Stimulated activated CD4-positive, alpha-beta T cell treated with anti-CD3 and anti-CD28 coated beads, Interleukin-4, amount 100 ng/mL, for 1 hour (primary cell): ENCODE data around the gene MMRN2.
A peak's percentile ranks its signal among the peaks of the same experiment; 100 is the strongest.
"Not testable (repeated sequence)": the region's sequence is repeated elsewhere in the genome, so short reads cannot be mapped to it uniquely, and the experiment has no call there.

Experiments used
- DNase-seq: peaks from one replicate; pipeline ENCODE4 v3.0.0-alpha.2; 2020

MMRN2 gene

DNA sequence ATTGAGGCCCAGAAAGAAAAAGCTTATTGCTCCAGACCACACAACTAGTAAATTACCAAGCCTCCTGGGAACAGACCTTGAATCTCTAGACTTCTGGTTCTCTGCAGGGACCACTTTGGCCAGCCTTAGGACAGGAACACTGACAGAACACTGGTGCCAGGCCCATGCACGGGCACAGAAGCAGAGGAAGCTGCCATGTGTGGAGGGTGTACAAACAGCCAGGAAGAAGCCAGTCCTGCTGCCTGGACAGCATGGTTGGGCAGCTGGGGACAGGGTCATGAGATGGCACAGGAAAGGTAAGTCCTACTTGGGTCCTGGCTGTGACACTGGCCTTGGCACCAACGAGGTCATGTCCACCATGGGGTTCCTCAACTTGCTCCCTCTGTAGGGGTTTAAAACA is 19.2 kb downstream of the MMRN2 start:
- DNase-seq, result no peak

DNA sequence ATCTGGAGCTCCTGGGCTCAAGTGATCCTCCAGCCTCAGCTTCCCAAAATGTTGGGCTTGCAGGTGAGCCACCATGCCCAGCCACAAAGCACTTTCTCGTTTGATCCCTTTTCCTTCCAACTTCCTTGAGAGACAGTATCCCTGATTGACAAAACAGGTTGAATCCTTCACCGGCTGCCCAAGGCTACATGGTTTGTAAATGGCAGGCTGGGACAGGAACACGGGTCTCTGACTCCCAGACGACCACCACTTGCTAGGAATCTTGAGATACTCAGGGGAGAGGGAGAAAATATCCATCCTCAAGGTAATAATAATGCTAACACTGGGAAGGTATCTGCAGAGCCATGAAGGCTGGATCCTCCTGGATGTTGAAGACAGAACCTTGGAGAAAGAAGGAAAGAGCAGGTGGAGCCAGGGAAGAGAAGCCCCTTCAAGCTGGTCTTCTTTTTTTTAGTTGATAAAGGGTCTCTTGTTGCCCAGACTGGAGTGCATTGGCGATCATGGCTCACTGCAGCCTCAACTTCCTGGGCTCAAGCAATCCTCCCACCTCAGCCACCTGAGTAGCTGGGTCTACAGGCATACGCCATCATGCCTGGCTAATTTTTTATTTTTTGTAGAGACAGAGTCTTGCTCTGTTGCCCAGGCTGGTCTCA is 19.8 kb downstream of the MMRN2 start:
- no peak for DNase-seq

DNA sequence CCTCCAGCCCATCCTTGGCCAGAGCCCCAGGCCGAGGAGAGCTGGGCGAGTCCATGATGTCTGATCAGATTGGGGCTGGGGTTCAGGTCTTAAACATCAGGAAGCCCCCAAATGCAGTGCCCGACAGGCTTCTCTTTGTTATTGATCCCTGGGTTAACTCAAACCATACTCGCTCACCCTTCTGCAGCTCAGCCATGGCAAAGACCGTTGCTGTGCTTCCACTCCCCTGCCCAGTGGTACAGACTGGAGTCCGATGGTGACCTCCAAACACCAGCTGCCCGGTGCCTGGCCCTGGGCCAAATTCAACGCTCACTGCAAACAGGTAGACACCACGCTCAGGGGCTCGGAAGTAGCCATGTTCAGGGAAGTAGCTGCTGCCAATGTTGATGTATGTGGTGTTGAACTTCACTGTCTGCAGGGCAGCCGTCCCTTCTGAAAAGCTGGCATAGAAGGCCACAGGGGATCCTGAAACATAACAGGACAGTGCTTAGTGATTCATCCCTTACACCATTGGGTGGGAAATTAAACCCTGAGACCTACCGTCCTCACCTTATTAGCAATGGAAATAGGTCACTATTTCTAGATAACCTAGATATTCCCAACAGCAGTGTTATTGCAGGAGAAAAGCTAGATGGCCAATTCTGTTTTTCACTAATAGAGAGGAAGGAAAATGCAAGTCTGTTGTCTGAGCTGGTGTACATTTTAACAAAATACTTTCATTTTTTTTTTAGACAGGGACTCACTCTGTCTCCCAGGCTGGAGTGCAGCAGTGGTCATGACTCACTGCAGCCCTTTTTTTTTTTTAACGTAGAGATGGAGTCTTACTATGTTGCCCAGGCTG is 20.5 kb downstream of the MMRN2 start:
- no peak for DNase-seq

DNA sequence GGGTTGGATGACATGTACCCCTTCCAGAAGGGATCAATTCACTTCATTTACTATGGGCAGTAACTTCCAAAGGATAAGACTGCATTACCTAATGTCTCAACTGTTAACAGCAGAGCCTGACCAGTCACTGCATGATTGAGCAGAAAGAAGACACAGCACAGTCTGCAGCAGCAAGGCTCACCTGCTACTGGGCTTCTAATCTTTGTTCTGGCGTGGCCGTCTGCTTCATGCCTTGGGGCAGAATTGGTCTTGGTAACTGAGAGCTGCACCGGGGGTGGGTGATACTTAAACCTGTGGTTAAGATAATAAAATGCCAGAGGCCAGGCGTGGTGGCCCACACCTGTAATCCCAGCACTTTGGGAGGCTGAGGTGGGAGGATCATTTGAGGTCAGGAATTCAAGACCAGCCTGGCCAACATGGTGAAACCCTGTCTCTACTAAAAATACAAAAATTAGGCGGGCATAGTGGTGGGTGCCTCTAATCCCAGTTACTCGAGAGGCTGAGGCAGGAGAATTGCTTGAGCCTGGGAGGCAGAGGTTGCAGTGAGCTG is 23.2 kb downstream of the MMRN2 start:
- not testable (repeated sequence) for DNase-seq

DNA sequence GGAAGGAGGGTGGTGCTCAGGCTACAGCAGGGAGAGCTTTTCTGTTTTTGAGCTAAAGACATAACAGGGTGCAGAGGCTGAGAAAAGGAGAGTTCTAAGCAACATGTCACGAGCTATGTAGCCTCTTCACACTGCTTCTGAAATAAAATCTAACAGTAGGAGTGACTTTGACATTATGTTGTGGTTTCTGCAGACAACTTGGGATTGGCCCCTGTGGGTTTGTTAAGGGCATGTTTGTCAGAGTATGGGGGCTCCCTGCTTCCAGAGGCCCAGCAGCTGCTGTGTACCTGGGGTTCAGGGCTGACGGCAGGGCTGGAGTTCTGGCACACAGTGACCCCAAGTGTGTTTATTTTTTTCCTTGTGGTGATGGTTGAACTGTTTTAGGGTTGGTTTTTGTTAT is 24.7 kb downstream of the MMRN2 start:
- no peak for DNase-seq

DNA sequence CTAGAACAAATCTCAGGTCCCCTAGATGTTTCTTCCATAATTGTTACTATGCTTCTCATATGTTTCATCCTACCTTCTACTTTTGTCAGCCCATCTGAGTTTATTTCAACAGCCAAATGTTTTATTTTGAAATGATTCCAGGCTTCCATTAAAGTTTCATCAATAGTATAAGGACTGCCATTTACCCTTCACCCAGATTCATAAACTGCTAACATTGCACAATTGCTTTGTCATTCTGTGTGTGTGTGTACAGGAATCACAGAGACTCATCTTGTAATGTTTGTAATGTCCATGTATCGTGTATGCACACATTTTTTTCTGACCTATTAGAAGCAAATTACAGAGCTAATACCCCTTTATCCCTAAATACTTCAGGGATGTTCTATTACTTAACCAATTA is 25.5 kb downstream of the MMRN2 start:
- DNase-seq, result no peak

DNA sequence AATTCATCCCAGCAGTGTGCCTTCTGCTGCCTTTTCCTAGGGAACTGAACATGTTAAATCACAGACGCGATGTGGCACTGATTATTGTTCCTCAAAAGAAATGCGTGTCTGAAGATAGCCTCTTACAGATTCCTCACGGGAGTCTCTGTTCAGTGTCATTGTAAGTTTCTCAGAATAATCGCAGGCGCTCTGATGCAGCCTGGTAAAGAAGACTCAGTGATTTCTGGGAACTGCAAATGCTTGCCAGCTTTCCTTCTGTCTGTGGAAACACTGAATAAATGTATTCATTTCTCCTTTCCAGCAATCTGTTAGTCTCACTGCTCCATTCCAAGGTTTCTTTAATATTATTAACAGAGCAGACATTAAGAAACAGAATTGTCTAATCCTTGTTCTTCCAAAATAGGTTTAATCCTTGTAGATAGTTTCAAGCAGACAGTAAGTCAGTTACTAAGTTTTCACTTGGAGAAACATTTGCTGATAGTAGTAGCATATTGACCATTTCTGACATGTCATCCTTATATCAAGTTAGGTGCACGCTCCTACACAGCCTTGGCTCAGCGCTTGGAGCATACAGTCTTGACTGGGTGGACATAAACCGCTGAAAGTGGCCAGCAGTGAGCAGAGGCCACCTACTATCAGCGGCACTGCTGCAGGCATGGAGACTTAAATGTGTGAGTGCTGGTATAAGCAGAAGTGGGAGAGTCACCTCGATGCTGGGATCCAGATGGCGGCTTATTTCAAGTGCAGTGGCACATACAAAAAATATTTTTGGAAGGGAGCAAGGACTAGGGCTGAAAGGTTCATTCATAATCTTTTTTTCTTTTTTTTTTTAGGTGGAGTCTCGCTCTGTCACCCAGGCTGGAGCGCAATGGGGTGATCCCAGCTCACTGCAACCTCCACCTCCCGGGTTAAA is 27.7 kb downstream of the MMRN2 start:
- no peak for DNase-seq

DNA sequence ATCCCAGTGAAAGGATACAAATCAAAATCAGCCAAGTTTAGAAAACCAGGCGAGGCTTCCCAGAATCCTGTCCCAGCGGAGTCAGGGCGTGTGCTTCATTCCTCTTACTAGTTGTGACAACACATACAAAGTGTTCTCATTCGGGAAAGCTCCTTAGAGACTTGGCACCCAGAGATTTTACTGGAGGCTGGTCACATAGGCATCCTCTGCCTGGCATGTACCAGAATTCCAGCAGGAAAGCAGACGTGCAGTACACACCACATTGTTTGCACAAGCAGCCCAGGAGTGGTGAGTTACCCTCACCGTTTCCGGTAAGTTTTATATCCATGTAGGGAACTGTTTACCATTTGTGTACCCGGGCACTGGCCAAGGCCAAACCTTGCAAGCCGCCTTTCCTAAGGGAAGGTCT is 34.9 kb downstream of the MMRN2 start:
- DNase-seq, result no peak

DNA sequence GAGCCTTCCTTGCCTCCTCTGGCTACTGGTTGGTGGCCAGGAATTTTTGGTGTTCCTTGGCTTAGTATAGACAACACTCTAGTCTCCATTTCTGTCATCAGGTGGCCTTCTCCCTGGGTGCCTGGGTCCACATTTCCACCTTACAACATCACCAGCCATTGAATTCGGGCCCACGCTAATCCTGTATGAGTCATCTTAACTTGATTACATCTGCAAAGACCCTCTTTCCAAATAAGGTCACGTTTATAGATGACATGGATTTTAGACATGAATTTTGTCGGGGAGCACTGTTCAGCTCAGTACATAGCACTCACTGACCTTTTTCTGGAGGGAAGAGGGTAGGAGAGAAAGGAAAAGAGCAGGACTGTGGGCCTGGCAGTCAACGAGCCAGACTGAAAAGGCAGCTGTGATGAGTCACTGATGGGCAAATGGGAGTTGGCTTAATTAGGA is 39.4 kb downstream of the MMRN2 start:
- DNase-seq, result no peak

DNA sequence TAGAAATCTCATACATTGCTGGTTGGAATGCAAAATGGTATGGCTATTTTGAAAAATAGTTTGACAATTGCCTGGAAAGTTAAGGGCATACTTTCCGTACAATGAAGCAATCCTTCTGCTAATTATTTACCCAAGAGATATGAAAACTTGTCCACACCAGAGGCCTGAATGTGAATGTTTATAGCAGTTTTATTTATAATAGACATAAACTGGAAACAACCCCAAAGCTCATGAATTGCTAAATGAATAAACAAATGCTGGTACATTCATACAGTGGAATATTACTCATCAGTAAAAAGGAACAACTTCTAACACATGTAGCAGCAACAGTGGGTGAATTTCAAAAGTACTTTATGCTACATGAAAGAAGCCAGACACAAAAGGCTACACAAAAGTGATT is 42.7 kb downstream of the MMRN2 start:
- DNase-seq, result no peak

DNA sequence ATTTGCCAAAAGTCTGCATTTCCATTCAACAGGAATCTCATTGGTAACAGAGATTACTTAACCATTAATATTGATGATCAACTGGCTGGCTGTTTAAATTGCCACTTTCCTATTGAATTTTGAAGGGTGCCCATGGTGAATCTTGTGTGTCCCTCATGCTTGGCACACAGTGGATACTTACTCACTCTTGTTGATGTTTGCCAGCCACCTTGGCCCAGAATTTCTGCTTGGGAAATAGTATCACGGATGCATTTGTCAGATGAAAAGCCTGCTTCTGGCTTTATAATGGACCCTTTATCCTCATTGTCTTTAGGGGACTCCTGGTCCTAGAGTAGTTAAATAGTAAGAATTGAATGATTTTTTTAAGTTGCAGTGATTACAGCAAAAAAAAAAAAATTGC is 52.0 kb downstream of the MMRN2 start:
- no peak for DNase-seq

DNA sequence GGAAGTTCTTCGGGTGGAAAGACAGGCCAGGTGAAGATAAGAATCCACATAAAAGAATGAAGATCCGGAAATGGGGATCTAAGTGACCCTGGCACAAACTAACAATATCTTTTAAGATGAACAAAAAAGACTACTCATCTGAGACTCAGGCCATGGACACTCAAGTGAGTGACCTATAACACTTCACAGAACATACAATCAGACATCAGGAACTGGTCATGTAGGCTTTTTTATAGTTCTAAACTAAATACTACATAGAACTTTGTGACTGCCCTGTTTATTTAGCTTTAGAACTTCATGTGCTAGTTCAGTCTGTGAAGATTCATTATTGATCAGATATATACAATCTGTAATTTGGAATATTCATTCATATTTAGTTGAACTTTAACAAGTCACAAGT is 52.8 kb downstream of the MMRN2 start:
- DNase-seq, result no peak

DNA sequence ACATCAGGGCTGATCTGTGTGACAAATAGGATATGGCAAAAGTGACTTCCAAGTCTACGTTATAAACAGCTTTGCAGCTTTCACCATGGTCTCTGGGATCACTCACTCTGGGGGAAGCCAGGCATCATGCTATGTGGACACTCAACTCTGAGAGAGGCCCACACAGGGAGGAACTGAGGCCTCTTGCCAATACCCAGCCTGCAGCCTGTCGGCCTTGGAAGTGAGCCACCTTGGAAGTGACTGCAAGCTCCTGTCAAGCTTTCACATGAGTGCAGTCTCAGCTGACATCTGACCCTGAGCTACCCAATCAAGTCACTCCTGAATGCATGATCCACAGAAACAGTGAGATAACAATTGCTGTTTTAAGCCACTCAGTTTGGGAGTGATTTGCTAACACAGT is 56.5 kb downstream of the MMRN2 start:
- no peak for DNase-seq

DNA sequence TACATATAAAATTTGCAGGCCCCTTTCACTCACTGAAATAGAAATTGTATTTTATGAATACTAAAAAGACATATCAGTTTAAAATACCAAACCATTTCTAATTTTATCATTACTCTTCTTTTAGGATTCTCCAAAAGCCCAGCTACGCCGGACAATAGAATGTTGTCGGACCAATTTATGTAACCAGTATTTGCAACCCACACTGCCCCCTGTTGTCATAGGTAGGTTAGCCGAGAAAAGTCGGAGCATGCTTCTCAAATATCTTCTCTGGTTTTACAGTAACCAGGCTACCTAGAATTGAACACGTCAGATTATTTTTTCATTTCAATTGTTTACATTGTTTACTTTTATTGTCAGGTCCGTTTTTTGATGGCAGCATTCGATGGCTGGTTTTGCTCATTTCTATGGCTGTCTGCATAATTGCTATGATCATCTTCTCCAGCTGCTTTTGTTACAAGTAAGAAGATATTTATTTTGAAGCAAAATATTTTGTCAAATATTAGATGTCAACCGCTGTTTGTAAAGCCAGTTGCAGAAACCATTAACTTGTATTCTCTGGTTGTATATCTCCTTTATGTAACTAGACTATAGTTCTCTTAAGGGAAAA is 57.6 kb downstream of the MMRN2 start:
- peak; percentile 13 for DNase-seq

DNA sequence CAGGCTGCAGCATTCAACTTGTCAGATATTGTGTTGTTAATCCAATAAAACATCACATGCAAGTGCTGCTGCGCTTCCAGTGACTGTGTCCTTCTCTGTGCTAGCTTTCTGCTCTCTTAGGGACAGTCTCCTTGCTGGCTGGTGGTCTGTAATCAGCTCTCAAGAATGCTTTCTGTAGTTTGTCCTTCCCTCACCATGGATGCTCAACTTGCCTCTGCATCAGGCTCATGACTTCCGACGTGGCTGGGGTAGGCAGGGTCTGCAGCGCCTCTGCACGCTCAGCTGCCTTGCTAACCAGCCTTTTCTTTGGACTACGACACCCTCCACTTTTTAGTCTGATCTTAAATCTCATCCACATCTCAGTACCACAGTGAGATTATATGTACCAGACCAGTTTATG is 58.3 kb downstream of the MMRN2 start:
- DNase-seq, result no peak

DNA sequence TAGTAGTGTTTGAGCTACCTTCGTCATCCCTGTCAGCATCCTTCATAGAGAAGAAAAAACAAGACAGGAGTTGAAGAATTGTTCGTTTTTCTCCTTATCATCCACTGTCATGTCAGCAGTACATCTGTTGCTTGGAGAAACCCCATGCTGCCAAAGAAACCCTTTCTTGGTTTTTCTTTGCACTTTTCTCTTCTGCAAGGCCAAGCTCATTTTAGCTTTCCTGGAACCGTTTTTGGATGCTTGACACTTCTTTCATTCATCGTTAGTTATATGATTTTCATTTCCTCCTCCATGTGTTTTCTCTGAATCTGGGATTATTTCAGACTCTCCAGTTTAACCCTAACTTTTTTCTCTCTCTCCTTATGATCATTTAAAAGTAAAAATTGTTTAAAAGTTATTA is 58.9 kb downstream of the MMRN2 start:
- DNase-seq, result no peak

DNA sequence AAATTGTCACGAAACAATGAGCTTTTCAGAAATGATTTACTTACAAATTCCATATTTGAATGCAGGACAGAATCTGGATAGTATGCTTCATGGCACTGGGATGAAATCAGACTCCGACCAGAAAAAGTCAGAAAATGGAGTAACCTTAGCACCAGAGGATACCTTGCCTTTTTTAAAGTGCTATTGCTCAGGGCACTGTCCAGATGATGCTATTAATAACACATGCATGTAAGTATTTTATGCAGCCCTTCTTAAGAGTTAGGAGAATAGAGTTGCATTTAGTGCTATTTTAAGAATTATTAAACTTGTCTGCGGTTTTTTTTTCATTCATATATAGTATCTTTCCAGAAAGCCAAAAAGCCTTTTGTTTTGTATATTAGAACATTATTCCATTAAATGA is 67.4 kb downstream of the MMRN2 start:
- DNase-seq, result no peak

DNA sequence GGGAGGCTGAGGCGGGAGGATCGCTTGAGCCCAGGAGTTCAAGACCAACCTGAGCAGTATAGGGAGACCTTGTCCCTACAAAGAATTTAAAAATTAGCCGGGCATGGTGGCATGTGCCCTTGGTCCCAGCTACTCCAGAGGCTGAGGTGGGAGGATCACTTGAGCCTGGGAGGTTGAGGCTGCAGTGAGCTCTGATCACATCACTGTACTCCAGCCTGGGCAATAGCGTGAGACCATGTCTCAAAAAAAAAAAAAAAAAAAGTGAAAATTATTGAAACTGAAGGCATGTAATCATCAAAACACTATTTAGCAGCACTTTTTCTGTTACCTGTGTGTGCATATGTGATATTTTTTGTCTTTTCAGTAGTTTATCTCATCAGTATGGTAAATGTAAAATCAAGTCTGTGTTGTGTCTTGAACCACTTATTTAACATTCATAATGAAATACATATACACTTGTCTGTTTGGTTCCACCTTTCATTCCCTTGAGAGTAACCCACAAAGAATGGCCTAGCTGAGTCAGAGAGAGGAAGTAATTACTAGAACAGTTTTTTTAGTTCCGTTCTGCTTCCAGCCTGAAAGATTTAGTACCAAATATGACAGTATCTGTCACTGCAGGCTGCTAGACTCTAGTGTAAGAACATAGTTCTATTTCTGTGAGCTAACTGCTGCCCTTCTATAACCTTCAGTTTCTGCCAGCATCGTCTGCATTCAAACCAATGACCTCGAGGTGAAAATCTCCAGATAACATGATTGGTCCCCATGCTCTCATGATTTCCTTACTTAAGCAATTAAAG is 68.6 kb downstream of the MMRN2 start:
- no peak for DNase-seq
